Suprapubic skin (tissue), 3 donors: ENCODE data around the gene GOLGA8F.
"Not testable (repeated sequence)": the region's sequence is repeated elsewhere in the genome, so short reads cannot be mapped to it uniquely, and the experiment has no call there.

Source experiments
- EP300 ChIP-seq: sonication (generic); formaldehyde crosslinking; IDR thresholded peaks from one replicate; pipeline ENCODE4 v1.6.1; 2017; ENCODE audit warnings: antibody characterized with exemption
- POLR2A ChIP-seq, 2 donors: fragments of 450-650 bp; IDR thresholded peaks; one replicate each; pipeline ENCODE4 v1.6.1; 2017; ENCODE audit warnings: antibody characterized with exemption in 2 of 2, mild to moderate bottlenecking in 2 of 2, moderate library complexity in 2 of 2
- TF ChIP-seq, protein P1 (sequence below), 2 donors: fragments of 200-600 bp in 1 of 2; fragments of 450-650 bp in 1 of 2; sonication (generic) in 1 of 2; IDR thresholded peaks; one replicate each; pipeline ENCODE4 v1.5.1; 2016 to 2019; ENCODE audit warnings: antibody characterized with exemption in 2 of 2, mild to moderate bottlenecking in 1 of 2, moderate library complexity in 1 of 2

DNA sequence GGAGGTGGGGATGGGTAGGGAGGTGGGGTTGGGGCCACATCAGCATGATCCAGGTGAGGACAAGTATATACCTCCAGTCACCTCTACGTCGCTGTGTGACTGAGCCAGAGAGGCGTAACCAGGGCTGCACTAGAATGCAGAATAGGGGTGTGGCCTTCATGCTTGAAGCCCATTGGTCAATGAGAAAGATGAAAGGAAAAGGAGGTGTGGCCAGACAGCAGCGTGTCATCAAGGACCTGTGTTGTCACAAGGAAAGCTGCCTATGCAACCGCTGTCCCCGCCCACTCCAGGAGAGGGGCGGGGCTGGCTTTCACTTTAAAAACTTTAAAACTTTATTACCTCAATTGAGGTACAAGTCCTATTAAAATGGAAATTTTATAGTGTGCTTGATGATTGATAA, 20.5 kb upstream of the GOLGA8F start, which contains the start of gene GOLGA6L24:
- TF ChIP-seq POLR2A (IDR thresholded peaks at IDR 0.05); EP300: not testable (repeated sequence)
- TF ChIP-seq, protein P1, sequence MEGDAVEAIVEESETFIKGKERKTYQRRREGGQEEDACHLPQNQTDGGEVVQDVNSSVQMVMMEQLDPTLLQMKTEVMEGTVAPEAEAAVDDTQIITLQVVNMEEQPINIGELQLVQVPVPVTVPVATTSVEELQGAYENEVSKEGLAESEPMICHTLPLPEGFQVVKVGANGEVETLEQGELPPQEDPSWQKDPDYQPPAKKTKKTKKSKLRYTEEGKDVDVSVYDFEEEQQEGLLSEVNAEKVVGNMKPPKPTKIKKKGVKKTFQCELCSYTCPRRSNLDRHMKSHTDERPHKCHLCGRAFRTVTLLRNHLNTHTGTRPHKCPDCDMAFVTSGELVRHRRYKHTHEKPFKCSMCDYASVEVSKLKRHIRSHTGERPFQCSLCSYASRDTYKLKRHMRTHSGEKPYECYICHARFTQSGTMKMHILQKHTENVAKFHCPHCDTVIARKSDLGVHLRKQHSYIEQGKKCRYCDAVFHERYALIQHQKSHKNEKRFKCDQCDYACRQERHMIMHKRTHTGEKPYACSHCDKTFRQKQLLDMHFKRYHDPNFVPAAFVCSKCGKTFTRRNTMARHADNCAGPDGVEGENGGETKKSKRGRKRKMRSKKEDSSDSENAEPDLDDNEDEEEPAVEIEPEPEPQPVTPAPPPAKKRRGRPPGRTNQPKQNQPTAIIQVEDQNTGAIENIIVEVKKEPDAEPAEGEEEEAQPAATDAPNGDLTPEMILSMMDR (IDR thresholded peaks at IDR 0.05) = not testable (repeated sequence)
